Sigmoid colon (tissue), 7 donors: ENCODE data around the gene MEPE. TPM values are rescaled to one million over a fixed set of nuclear protein-coding genes. Genes with fewer than 3 reads are reported as not detected.

Experiments used
- DNase-seq: peaks from one replicate; pipeline ENCODE4 v3.0.0-alpha.2; 2019
- H3K27ac ChIP-seq, 4 donors: fragments of 200-600 bp; sonication (generic); one replicate each; pipeline ENCODE4 v1.5.1; 2016 to 2019; ENCODE audit warnings: mild to moderate bottlenecking in 1 of 4
- H3K27me3 ChIP-seq, 3 donors: fragments of 200-600 bp; sonication (generic); one replicate each; pipeline ENCODE4 v1.5.1; 2019; ENCODE audit warnings: mild to moderate bottlenecking in 1 of 3
- H3K36me3 ChIP-seq, 4 donors: fragments of 200-600 bp; sonication (generic); one replicate each; pipeline ENCODE4 v1.5.1; 2016 to 2019
- H3K4me1 ChIP-seq, 4 donors: fragments of 200-600 bp; sonication (generic); one replicate each; pipeline ENCODE4 v1.5.1; 2017 to 2019
- H3K4me3 ChIP-seq, 4 donors: fragments of 200-600 bp; sonication (generic); one replicate each; pipeline ENCODE4 v1.5.1; 2017 to 2019; ENCODE audit warnings: mild to moderate bottlenecking in 2 of 4, moderate library complexity in 1 of 4
- H3K9me3 ChIP-seq, 4 donors: fragments of 200-600 bp in 3 of 4; sonication (generic) in 3 of 4; one replicate each; pipeline versions ENCODE4 v1.5.1 to v1.6.1; 2013 to 2019
- CTCF ChIP-seq, 4 experiments: fragments of 450-650 bp in 3 of 4; fragments of 200-600 bp in 1 of 4; IDR thresholded peaks; one replicate each; pipeline ENCODE4 v1.5.1; 2016 to 2019; ENCODE audit warnings: antibody characterized with exemption in 4 of 4, mild to moderate bottlenecking in 3 of 4, moderate library complexity in 2 of 4
- EP300 ChIP-seq, 4 donors: sonication (generic); formaldehyde crosslinking; IDR thresholded peaks; one replicate each; pipeline ENCODE4 v1.6.1; 2017; ENCODE audit warnings: antibody characterized with exemption in 4 of 4
- POLR2A ChIP-seq, 2 donors: fragments of 450-650 bp; IDR thresholded peaks; one replicate each; pipeline ENCODE4 v1.6.1; 2016; ENCODE audit warnings: antibody characterized with exemption in 2 of 2, mild to moderate bottlenecking in 2 of 2, moderate library complexity in 2 of 2
- POLR2AphosphoS5 ChIP-seq, 4 donors: sonication (generic); formaldehyde crosslinking; IDR thresholded peaks; one replicate each; pipeline ENCODE4 v1.6.1; 2017; ENCODE audit warnings: antibody characterized with exemption in 4 of 4
- WGBS, 2 donors: extraction: QIAGEN DNeasy Blood & Tissue Kit; methylation state at CpG; one replicate each; pipeline ENCODE4 v1.1.7; 2013; 5-methylcytosine and 5-hydroxymethylcytosine counted together
- intact Hi-C: fragments of 100-400 bp; cut with DNase I; formaldehyde crosslinking; loops from one replicate; pipeline ENCODE4 v1.15.1; 2023
- polyA plus RNA-seq, 3 donors: library from polyadenylated mRNA; stranded (reverse); fragments of 200-250 nt; gene quantifications; one replicate each; pipeline ENCODE4 v1.2.3, GENCODE V29; 2013
- total RNA-seq, 4 donors: library from RNA; depleted of rRNA; stranded (reverse); fragments of >200 nt; gene quantifications; one replicate each; pipeline ENCODE4 v1.1.0, GENCODE V29; 2016
- donor health status: healthy with polysubstance abuse.
- donor health status: Bipolar disorder and iron deficiency.
- donor health status: healthy.

Gene MEPE
- total and polyA plus RNA-seq, 7 donors, result not detected

DNA sequence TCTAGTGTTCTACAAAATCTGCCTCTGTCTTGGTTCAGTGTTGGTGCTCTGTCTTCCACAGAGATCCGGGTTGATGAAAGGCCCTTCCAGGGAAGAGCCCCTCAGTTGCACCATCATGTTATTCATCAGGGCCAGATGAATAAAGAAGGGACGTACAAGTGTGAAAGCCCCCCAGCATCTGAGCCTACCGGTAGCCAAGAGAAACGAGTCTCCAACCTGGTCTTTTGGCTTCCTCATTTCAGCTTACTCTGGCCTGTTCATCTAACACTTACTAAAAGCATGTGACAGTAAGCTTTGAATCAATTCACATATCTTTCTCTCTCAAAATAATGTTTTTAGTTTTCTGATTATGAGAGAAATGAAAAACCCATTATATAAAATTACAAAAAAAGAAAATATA is 19.2 kb downstream of the MEPE start:
- Histone ChIP-seq H3K9me3 (no peaks in the 10 kb centered on the region), H3K36me3 (no peaks in the 10 kb centered on the region), H3K4me3 (no peak overlapping the region), H3K4me1 (peaks cover 0 to 9% (median 0%) of the 10 kb centered on the region in 4 donors), H3K27ac (no peak overlapping the region), H3K27me3 (no peaks in the 10 kb centered on the region)
- intact Hi-C loops, result no loop called here
- no peak for DNase-seq
- WGBS, 2 donors, result 88 to 89% methylated on average over 4 of the region's 4 CpGs
- no peak for TF ChIP-seq POLR2AphosphoS5 (IDR thresholded peaks at IDR 0.05)
- no peak for TF ChIP-seq EP300 (IDR thresholded peaks at IDR 0.05)
- TF ChIP-seq CTCF (IDR thresholded peaks at IDR 0.05), result no peak
- TF ChIP-seq POLR2A (IDR thresholded peaks at IDR 0.05), result no peak

DNA sequence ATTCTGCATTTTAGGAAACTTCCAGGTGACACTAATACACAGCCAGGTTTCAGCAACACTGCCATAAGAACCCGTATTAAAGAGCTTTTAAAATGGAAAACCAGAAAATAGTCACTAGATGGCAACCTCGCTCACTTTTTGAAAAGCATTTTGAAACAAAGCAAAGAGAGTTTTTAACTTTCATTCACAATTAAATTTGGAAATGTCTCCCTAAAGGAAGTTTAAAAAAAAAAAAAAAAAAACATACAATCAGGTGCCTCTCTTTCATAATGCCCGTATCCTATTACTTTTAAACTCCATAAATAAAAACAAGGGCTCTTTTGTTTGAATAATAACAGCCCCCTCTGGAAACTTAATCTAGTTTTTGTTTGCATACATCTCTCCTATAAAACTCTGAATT is 20.3 kb downstream of the MEPE start:
- intact Hi-C loops, result loop anchor here (1.0 kb wide), 2 partner anchors 120 to 358 kb away; no protein-coding TSS in a partner anchor
- no peak for DNase-seq
- no peak overlapping the region for H3K4me3 ChIP-seq
- H3K4me1 ChIP-seq, result peaks cover 0 to 9% (median 0%) of the 10 kb centered on the region in 4 donors
- no peaks in the 10 kb centered on the region for H3K36me3 ChIP-seq
- 1% methylated on average over 3 of the region's 3 CpGs for WGBS, 2 donors
- H3K27ac ChIP-seq, result no peak overlapping the region
- H3K27me3 ChIP-seq, result no peaks in the 10 kb centered on the region
- H3K9me3 ChIP-seq, result no peaks in the 10 kb centered on the region
- TF ChIP-seq POLR2AphosphoS5 (IDR thresholded peaks at IDR 0.05), result no peak
- no peak for TF ChIP-seq EP300 (IDR thresholded peaks at IDR 0.05)
- peak in 3 of 4 experiments; percentile 19 to 53 (median 26) for TF ChIP-seq CTCF (IDR thresholded peaks at IDR 0.05)
- TF ChIP-seq POLR2A (IDR thresholded peaks at IDR 0.05), result no peak

DNA sequence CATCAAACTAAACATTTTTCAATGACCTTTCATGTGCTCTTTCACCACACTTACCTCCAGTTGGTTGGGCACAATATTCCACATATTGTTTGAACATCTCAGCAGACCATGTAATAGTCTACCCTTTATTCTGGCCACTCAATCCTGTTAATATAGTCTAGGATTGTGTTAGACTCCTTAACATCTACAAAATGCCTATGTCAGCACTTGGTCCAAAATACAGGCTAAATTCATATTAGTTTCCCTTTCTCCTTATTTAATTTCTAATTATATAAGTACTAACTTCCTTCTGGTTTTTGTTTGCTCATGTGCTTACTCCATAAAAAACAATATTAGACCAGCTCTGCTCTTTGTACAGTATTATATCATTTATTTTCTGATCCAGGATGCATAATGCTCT is 21.1 kb downstream of the MEPE start:
- H3K36me3 ChIP-seq, result no peaks in the 10 kb centered on the region
- no peak overlapping the region for H3K27ac ChIP-seq
- no peak for TF ChIP-seq EP300 (IDR thresholded peaks at IDR 0.05)
- TF ChIP-seq CTCF (IDR thresholded peaks at IDR 0.05), result no peak
- TF ChIP-seq POLR2A (IDR thresholded peaks at IDR 0.05), result no peak
- no peak for TF ChIP-seq POLR2AphosphoS5 (IDR thresholded peaks at IDR 0.05)
- no peaks in the 10 kb centered on the region for H3K9me3 ChIP-seq
- H3K4me1 ChIP-seq, result peaks cover 0 to 6% (median 0%) of the 10 kb centered on the region in 4 donors
- no peak for DNase-seq
- no peak overlapping the region for H3K4me3 ChIP-seq
- intact Hi-C loops, result loop anchor here (1.0 kb wide), 2 partner anchors 119 to 357 kb away; no protein-coding TSS in a partner anchor
- no peaks in the 10 kb centered on the region for H3K27me3 ChIP-seq

GRCh38 chr4:87855559-87855958 is 22.8 kb downstream of the MEPE start:
- Histone ChIP-seq H3K36me3 (no peaks in the 10 kb centered on the region), H3K27ac (no peak overlapping the region), H3K9me3 (no peaks in the 10 kb centered on the region), H3K27me3 (no peaks in the 10 kb centered on the region), H3K4me3 (no peak overlapping the region), H3K4me1 (no peaks in the 10 kb centered on the region)
- WGBS, 2 donors, result 60 to 77% methylated on average over 8 of the region's 8 CpGs
- intact Hi-C loops, result no loop called here
- DNase-seq, result no peak
- no peak for TF ChIP-seq CTCF (IDR thresholded peaks at IDR 0.05)
- TF ChIP-seq EP300 (IDR thresholded peaks at IDR 0.05), result no peak
- no peak for TF ChIP-seq POLR2A (IDR thresholded peaks at IDR 0.05)
- TF ChIP-seq POLR2AphosphoS5 (IDR thresholded peaks at IDR 0.05), result no peak

GRCh38 chr4:87856816-87857215 is 24.0 kb downstream of the MEPE start:
- no peak for DNase-seq
- intact Hi-C loops, result no loop called here
- H3K27ac ChIP-seq, result no peak overlapping the region
- no peaks in the 10 kb centered on the region for H3K9me3 ChIP-seq
- 62 to 67% methylated on average over 1 of the region's 1 CpG for WGBS, 2 donors
- H3K36me3 ChIP-seq, result no peaks in the 10 kb centered on the region
- no peak overlapping the region for H3K4me3 ChIP-seq
- no peak for TF ChIP-seq POLR2A (IDR thresholded peaks at IDR 0.05)
- TF ChIP-seq POLR2AphosphoS5 (IDR thresholded peaks at IDR 0.05), result no peak
- TF ChIP-seq EP300 (IDR thresholded peaks at IDR 0.05), result no peak
- no peaks in the 10 kb centered on the region for H3K4me1 ChIP-seq
- no peaks in the 10 kb centered on the region for H3K27me3 ChIP-seq
